ENCODE measurements around the gene ZNF396.

Gene ZNF396

DNA sequence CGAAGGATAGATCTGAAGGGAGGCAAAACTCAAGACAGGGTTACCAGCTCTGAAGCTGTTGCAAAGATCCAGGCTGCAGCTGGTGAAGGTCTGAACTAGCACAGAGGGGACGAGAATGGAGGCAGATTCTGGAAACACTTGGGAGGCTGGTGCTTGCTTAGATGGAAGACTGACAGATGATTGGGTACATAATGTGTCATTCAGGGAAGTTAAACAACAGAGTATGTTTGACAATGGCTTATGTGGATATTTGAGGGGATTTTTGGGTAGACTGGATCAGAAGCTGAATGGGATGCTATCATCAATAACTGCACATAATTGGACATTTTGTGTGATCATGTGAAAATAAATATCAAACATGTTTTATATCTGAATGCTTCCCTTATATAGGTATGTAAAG, 2.3 kb upstream of the ZNF396 start:
- Histone ChIP-seq H3K4me3 (ENCODE audit: low read length) (no peak overlapping the region), H3K4me1 (ENCODE audit: insufficient read depth, low read length) (0 out of 2 replicates have a peak, but pooled peaks cover 4% of the 10 kb centered on the region), H3K36me3 (ENCODE audit: insufficient read depth, low read length) (no peaks in the 10 kb centered on the region), H3K27me3 (ENCODE audit: insufficient read depth, low read length) (peaks cover 8% of the 10 kb centered on the region; the same call in 1 of the 2 replicates), H3K9ac (ENCODE audit: low read depth, low read length) (no peak overlapping the region), H3K9me3 (ENCODE audit: insufficient read depth, low read depth, low read length) (0 out of 2 replicates have a peak, but pooled peaks cover 6% of the 10 kb centered on the region), H3K27ac (ENCODE audit: low read depth, low read length) (no peak overlapping the region)
- WGBS = 88% methylated on average over 2 of the region's 2 CpGs

DNA sequence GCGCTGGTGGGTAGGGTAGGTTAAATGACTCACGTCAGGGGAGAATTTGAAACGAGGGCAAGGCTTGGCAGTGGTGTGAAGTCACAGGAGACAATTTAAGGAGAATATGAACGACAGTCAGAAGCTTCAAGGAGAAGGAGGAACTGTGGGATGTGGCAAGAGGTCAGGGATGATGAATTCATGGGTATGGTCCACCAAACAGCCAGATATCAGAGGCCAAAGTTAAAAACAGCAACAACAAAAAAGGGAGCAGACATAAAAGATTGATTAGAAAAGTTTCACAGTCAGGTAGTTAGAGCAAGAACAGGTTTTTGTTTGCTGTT, 1.4 kb upstream of the ZNF396 start:
- 0 out of 2 replicates have a peak, but pooled peaks cover 4% of the 10 kb centered on the region for H3K4me1 ChIP-seq (ENCODE audit: insufficient read depth, low read length)
- no peaks in the 10 kb centered on the region for H3K36me3 ChIP-seq (ENCODE audit: insufficient read depth, low read length)
- peaks cover 8% of the 10 kb centered on the region; the same call in 1 of the 2 replicates for H3K27me3 ChIP-seq (ENCODE audit: insufficient read depth, low read length)
- 62% methylated on average over 4 of the region's 4 CpGs for WGBS
- H3K27ac ChIP-seq (ENCODE audit: low read depth, low read length) = no peak overlapping the region
- H3K4me3 ChIP-seq (ENCODE audit: low read length) = no peak overlapping the region
- H3K9ac ChIP-seq (ENCODE audit: low read depth, low read length) = no peak overlapping the region
- H3K9me3 ChIP-seq (ENCODE audit: insufficient read depth, low read depth, low read length) = 0 out of 2 replicates have a peak, but pooled peaks cover 6% of the 10 kb centered on the region

DNA sequence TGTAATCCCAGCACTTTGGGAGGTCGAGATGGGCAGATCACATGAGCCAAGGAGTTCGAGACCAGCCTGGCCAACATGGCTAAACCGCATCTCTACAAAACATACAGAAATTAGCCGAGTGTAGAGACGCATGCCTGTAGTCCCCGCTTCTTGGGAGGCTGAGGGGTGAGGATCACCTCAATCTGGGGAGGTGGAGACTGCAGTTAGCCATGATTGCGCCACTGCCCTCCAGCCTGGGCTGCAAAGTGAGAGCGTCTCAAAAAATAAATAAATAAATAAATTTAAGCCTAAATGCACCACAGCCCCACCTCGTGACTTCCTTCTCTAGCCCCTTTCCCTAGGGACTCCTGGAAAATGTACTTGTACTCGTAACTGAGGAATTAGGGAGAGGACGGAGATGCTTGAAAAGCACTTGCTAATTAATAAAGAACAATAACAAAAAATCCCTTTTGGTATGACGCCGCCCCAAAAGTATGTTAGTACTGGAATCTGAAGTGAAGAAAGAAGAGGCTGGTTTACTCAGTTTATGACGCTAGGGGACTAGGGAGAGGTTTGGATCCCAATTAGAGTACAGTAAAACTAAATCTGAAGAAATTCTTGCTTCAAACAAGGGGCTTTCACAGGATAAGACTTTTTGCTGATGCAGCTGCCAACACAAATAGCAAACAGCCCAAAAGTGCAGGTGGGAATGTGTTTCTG, 887 bp upstream of the ZNF396 start:
- no peak overlapping the region for H3K27ac ChIP-seq (ENCODE audit: low read depth, low read length)
- WGBS = 89% methylated on average over 12 of the region's 14 CpGs
- H3K9ac ChIP-seq (ENCODE audit: low read depth, low read length) = no peak overlapping the region
- peaks cover 8% of the 10 kb centered on the region; the same call in 1 of the 2 replicates for H3K27me3 ChIP-seq (ENCODE audit: insufficient read depth, low read length)
- no peak overlapping the region for H3K4me3 ChIP-seq (ENCODE audit: low read length)
- 0 out of 2 replicates have a peak, but pooled peaks cover 6% of the 10 kb centered on the region for H3K9me3 ChIP-seq (ENCODE audit: insufficient read depth, low read depth, low read length)
- H3K4me1 ChIP-seq (ENCODE audit: insufficient read depth, low read length) = 0 out of 2 replicates have a peak, but pooled peaks cover 4% of the 10 kb centered on the region
- H3K36me3 ChIP-seq (ENCODE audit: insufficient read depth, low read length) = no peaks in the 10 kb centered on the region

DNA sequence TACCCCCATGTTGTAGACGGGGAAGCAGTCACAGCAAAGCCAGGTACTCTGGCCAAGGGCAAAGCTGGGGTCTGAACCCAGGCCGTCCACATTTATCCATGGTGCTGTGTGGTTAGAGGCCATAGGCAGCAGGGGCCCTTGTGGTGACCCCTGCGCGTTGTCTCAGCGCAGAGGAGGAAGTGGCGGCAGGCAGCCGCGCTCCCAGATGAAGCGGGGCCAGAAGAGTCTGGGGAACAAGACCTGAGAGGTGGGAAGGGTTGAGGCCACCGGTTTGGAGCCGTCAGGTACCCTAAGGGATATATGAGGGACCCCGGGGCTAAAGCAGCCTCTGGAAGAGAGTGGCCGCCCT, 770 bp downstream of the ZNF396 start:
- Histone ChIP-seq H3K4me3 (ENCODE audit: low read length) (peak overlapping the region; percentile 64), H3K27me3 (ENCODE audit: insufficient read depth, low read length) (peaks cover 8% of the 10 kb centered on the region; the same call in 1 of the 2 replicates), H3K4me1 (ENCODE audit: insufficient read depth, low read length) (0 out of 2 replicates have a peak, but pooled peaks cover 4% of the 10 kb centered on the region), H3K9ac (ENCODE audit: low read depth, low read length) (peak overlapping the region; percentile 61; the same call in 1 of the 2 replicates), H3K27ac (ENCODE audit: low read depth, low read length) (no peak overlapping the region), H3K36me3 (ENCODE audit: insufficient read depth, low read length) (no peaks in the 10 kb centered on the region), H3K9me3 (ENCODE audit: insufficient read depth, low read depth, low read length) (no peaks in the 10 kb centered on the region)
- WGBS = 12% methylated on average over 13 of the region's 13 CpGs

DNA sequence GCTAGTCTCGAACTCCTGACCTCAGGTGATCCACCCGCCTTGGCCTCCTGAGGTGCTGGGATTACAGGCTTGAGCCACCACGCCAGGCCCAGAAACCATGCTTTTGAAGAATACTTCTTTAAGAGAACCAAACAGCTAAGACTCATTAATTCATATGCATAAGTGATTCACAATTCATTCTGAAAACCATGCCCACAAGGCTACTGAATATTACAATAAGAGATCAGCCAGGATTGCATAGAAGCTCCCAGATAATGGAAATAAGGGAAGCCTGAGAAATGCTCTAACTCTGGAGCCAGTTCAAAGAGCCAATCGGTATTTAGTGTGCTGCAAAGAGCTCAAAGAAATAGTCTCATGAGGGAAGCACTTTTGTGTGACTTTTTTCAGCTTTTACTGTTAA, 2.4 kb downstream of the ZNF396 start:
- no peaks in the 10 kb centered on the region for H3K36me3 ChIP-seq (ENCODE audit: insufficient read depth, low read length)
- H3K4me3 ChIP-seq (ENCODE audit: low read length) = no peak overlapping the region
- 94% methylated on average over 4 of the region's 4 CpGs for WGBS
- H3K27ac ChIP-seq (ENCODE audit: low read depth, low read length) = no peak overlapping the region
- no peak overlapping the region for H3K9ac ChIP-seq (ENCODE audit: low read depth, low read length)
- peaks cover 8% of the 10 kb centered on the region; the same call in 1 of the 2 replicates for H3K27me3 ChIP-seq (ENCODE audit: insufficient read depth, low read length)
- H3K4me1 ChIP-seq (ENCODE audit: insufficient read depth, low read length) = 0 out of 2 replicates have a peak, but pooled peaks cover 4% of the 10 kb centered on the region
- H3K9me3 ChIP-seq (ENCODE audit: insufficient read depth, low read depth, low read length) = no peaks in the 10 kb centered on the region

DNA sequence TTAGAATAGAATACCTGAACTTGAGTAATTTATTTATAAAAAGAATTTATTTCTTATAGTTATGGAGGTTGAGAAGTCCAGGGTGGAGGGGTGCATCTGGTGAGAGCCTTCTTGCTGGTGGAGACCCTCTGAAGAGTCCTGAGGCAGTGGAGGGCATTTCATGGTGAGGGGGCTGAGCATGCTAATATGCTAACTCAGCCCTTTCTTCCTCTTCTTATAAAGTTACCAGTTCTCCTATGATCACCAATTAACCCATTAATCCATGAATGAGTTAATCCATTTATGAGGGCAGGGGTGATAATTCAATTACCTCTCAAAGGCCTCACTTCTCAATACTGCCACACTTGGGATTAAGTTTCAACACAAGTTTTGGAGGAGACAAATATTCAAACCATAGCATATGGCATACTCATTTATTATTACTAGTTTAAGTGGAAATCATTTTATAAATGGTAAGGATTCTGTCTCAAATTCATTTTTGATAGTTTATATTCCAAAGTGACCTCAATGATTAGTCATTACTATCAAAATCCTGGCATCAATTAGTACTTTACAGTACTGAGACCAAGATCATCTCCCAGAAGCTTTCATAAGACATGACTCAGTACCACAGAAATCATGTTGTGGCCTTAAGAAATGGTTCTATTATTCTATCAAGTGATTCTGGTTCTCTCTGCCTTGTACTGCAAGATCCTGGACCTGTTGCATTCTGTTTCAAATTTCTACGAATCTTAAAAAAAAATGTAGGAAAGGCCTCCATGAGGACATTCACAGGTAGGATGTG, 5.5 kb downstream of the ZNF396 start:
- WGBS = 94% methylated on average over 1 of the region's 1 CpG
- Histone ChIP-seq H3K36me3 (ENCODE audit: insufficient read depth, low read length) (no peaks in the 10 kb centered on the region), H3K27ac (ENCODE audit: low read depth, low read length) (no peak overlapping the region), H3K9ac (ENCODE audit: low read depth, low read length) (no peak overlapping the region), H3K27me3 (ENCODE audit: insufficient read depth, low read length) (no peaks in the 10 kb centered on the region), H3K4me3 (ENCODE audit: low read length) (no peak overlapping the region), H3K9me3 (ENCODE audit: insufficient read depth, low read depth, low read length) (no peaks in the 10 kb centered on the region), H3K4me1 (ENCODE audit: insufficient read depth, low read length) (0 out of 2 replicates have a peak, but pooled peaks cover 4% of the 10 kb centered on the region)

DNA sequence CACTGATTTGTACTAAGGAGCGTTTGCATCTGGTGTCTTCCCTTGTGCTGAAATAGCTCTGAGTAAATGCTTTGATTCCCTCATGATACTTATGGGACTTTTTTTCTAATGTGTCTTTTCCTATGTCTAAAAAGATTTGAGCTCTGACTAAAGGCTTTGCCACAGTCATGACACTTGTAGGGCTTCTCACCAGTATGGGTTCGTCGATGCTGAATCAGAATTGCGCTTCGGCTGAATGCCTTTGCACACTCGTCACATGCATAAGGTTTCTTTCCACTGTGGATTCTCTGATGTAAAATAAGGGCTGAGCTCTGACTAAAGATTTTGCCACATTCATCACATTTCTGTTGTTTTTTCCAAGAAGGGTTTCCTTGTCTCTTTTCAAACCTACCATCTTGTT, 8.0 kb downstream of the ZNF396 start:
- H3K9me3 ChIP-seq (ENCODE audit: insufficient read depth, low read depth, low read length) = no peaks in the 10 kb centered on the region
- no peak overlapping the region for H3K27ac ChIP-seq (ENCODE audit: low read depth, low read length)
- no peak overlapping the region for H3K9ac ChIP-seq (ENCODE audit: low read depth, low read length)
- no peaks in the 10 kb centered on the region for H3K27me3 ChIP-seq (ENCODE audit: insufficient read depth, low read length)
- no peaks in the 10 kb centered on the region for H3K4me1 ChIP-seq (ENCODE audit: insufficient read depth, low read length)
- no peak overlapping the region for H3K4me3 ChIP-seq (ENCODE audit: low read length)
- no peaks in the 10 kb centered on the region for H3K36me3 ChIP-seq (ENCODE audit: insufficient read depth, low read length)
- WGBS = 93% methylated on average over 6 of the region's 6 CpGs

DNA sequence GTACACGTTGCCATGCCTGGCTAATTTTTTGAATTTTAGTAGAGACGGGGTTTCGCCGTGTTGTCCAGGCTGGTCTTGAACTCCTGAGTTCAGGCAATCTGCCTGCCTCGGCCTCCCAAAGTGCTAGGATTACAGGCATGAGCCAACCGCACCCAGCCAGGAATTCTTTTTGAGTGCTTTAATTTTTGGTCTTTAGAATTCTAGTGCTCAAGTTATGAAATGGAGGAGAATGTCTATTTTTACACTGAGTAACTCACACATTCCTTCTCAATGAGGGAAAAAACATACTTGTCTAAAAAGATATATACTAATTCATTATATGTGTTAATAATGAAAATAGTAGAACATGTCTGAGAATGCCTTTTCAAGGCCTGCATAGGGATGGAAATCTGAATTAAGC, 8.5 kb downstream of the ZNF396 start:
- Histone ChIP-seq H3K27me3 (ENCODE audit: insufficient read depth, low read length) (no peaks in the 10 kb centered on the region), H3K4me1 (ENCODE audit: insufficient read depth, low read length) (no peaks in the 10 kb centered on the region), H3K9me3 (ENCODE audit: insufficient read depth, low read depth, low read length) (no peaks in the 10 kb centered on the region), H3K4me3 (ENCODE audit: low read length) (no peak overlapping the region), H3K9ac (ENCODE audit: low read depth, low read length) (no peak overlapping the region), H3K27ac (ENCODE audit: low read depth, low read length) (no peak overlapping the region), H3K36me3 (ENCODE audit: insufficient read depth, low read length) (no peaks in the 10 kb centered on the region)
- 95% methylated on average over 6 of the region's 6 CpGs for WGBS

DNA sequence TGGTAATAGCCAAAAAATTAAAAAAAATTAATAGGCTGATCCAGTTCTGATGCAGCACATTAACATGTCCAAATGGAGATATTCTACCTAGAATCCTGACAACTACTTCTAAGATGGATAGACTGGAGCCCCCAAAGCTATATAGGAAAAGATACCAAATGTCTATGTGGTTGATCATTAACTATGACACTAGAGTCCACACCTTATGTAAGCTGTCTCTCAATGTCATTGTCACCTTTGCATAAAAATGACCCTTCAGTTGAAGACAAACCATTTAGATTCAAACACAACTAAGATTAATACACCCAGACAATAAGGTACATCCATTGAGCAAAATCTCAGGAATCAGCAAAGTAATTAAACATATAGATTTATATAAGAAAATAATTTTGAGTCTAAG, 14.6 kb downstream of the ZNF396 start:
- Histone ChIP-seq H3K36me3 (ENCODE audit: insufficient read depth, low read length) (no peaks in the 10 kb centered on the region), H3K4me3 (ENCODE audit: low read length) (no peak overlapping the region), H3K27ac (ENCODE audit: low read depth, low read length) (no peak overlapping the region), H3K4me1 (ENCODE audit: insufficient read depth, low read length) (no peaks in the 10 kb centered on the region), H3K9ac (ENCODE audit: low read depth, low read length) (no peak overlapping the region), H3K9me3 (ENCODE audit: insufficient read depth, low read depth, low read length) (no peaks in the 10 kb centered on the region), H3K27me3 (ENCODE audit: insufficient read depth, low read length) (no peaks in the 10 kb centered on the region)

DNA sequence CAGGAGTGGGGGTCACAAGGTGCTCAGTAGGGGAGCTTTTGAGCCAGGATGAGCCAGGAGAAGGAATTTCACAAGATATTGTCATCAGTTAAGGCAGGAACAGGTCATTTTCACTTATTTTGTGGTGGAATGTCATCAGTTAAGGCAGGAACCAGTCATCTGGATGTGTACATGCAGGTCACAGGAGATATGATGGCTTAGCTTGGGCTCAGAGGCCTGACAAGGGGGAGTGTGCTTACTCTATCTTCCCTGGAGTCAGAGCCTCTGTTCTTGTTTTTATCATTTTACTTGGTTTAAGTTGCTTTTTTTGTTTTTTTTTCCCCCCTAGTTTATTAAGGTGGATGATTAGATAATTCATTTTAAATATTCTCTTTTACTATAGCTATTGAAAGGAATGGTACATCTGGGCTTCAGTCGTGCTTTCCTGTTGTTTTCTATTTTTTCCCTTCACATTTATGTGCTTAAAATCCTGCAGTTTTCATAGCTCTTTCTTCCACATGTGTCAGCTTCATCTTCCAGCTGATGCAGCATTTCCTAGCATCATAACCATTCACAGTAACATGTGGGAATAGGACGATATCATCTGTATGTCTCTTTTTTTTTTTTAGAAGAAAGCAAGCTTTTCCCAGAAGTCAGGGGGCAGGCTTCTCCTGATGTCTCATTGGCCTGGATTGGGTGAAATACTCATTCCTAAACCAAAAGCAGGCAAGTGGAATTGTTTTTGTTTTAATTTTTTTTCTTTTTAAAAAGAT, 15.4 kb downstream of the ZNF396 start:
- Histone ChIP-seq H3K9ac (ENCODE audit: low read depth, low read length) (no peak overlapping the region), H3K36me3 (ENCODE audit: insufficient read depth, low read length) (no peaks in the 10 kb centered on the region), H3K4me1 (ENCODE audit: insufficient read depth, low read length) (no peaks in the 10 kb centered on the region), H3K4me3 (ENCODE audit: low read length) (no peak overlapping the region), H3K9me3 (ENCODE audit: insufficient read depth, low read depth, low read length) (no peaks in the 10 kb centered on the region), H3K27me3 (ENCODE audit: insufficient read depth, low read length) (no peaks in the 10 kb centered on the region), H3K27ac (ENCODE audit: low read depth, low read length) (no peak overlapping the region)
- WGBS = 89% methylated on average over 2 of the region's 2 CpGs

DNA sequence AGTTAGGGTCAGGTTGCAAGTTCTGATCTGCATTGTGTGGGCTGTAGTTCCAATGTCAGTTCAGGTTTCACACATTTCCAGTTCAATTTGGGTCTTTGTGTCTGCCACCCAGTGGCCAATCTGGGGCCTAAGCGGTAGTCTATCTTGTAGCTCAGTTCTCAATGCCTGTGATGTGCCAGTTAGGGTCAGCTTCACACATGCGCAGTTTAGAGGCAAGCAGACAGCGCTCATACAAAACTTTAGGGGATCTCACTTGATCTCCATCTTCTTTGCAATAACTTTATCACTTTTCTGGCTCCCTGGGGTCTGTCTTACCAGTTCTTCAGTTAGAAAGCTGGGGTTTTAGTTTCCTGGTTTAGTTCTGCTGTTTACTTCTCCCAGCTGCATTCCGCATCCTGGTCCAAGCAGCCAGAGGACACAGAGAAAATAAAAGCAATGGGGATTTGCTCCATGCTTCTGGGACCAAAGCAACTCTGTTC, 22.0 kb downstream of the ZNF396 start:
- Histone ChIP-seq H3K4me1 (ENCODE audit: insufficient read depth, low read length) (peaks cover 10% of the 10 kb centered on the region; the same call in 1 of the 2 replicates), H3K27me3 (ENCODE audit: insufficient read depth, low read length) (no peaks in the 10 kb centered on the region), H3K36me3 (ENCODE audit: insufficient read depth, low read length) (no peaks in the 10 kb centered on the region), H3K4me3 (ENCODE audit: low read length) (no peak overlapping the region), H3K27ac (ENCODE audit: low read depth, low read length) (no peak overlapping the region), H3K9me3 (ENCODE audit: insufficient read depth, low read depth, low read length) (peaks cover 23% of the 10 kb centered on the region), H3K9ac (ENCODE audit: low read depth, low read length) (no peak overlapping the region)
- 37% methylated on average over 4 of the region's 4 CpGs for WGBS

All from HUES64 (cell line).